ENCODE data around the gene XBP1. TPM values are rescaled to one million over a fixed set of nuclear protein-coding genes. Genes with fewer than 3 reads are reported as not detected.

The XBP1 gene
- total and polyA plus RNA-seq, 4 donors, result 49.3 to 143 (median 95.5) TPM

DNA sequence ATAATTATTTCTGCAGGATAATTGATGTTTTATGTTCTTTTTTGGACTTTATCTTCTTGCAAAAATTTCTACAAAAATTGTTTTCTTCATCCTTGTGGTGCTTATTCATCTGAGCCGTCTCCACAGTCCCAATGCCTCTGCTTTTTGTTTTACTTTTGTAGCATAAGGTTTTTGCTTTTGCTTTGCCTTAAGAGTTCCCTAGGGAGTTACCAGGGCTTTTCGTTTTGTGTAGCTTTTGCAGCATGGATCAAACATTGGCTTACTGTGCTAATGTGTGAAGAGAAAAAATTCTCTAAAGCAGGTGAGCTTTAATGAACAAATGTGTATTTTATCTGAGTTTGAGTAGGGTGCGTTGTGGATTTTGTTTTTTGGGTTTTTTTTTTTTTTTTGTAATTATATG, 11.8 kb downstream of the XBP1 start:
- Histone ChIP-seq H3K4me3 (ENCODE audit: low read length in 2 of 2) (no peak overlapping the region), H3K9me3 (ENCODE audit: control insufficient read depth, low read length) (no peaks in the 10 kb centered on the region), H3K4me1 (ENCODE audit: control insufficient read depth in 1 of 2, insufficient read depth in 2 of 2, low read length in 2 of 2) (no peaks in the 10 kb centered on the region), H3K27ac (ENCODE audit: low read depth in 1 of 2, low read length in 2 of 2) (no peak overlapping the region), H3K27me3 (ENCODE audit: control insufficient read depth in 1 of 2, insufficient read depth in 2 of 2, low read length in 1 of 2) (no peaks in the 10 kb centered on the region), H3K36me3 (ENCODE audit: control insufficient read depth in 1 of 2, insufficient read depth in 2 of 2, low read length in 1 of 2) (peaks cover 8 to 13% of the 10 kb centered on the region in 2 donors)
- no peak for DNase-seq
- 38 to 42% methylated on average over 3 of the region's 3 CpGs for WGBS, 2 donors
- intact Hi-C loops (cut with DNase I), result no loop called here
- ATAC-seq (ENCODE audit: low FRiP score), result no peak

DNA sequence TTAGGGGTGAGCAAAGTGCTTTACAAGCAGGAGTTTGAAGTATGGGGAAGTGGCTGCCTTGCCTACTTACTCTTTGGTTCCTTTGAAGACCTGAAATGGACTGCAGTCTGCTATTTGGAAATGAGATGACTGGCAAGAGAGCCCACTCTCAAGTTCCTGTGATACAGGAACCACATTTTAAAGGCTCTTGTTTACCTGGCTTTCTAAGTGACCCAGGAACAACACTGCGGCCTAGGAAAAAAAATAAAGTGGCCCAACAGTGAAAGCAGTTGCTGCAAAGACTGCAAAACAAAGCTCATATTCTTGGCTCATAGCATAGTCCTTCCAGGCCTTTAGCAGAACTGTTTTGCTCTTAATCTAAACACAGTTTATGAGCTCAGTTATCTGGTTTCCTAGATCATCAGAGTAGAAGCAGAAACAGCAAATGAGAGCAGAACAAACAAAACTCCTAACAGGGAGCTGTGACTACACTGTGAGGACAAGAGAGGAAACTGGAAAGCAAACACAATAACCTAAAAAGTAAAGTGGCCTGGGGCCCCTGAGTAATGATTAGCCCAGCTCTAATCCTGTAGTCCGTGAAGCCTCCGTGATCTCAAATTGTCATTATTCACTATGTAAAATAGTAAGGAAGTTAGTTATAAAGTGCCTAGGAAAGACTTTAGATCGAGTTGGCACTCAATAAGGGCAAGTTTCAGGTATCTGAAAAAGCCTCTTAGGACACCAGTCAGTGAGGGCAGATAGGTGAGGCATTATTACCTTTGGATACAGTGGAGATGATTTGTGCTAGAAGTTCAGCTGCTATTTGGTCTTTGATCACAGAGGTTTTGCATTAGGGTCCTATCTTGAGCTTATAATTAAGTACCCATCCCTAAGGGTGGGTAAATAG, 16.3 kb downstream of the XBP1 start:
- WGBS, 2 donors, result 70 to 80% methylated on average over 4 of the region's 4 CpGs
- H3K36me3 ChIP-seq (ENCODE audit: control insufficient read depth in 1 of 2, insufficient read depth in 2 of 2, low read length in 1 of 2), result peaks cover 8 to 16% of the 10 kb centered on the region in 2 donors
- intact Hi-C loops (cut with DNase I), result no loop called here
- H3K27me3 ChIP-seq (ENCODE audit: control insufficient read depth in 1 of 2, insufficient read depth in 2 of 2, low read length in 1 of 2), result no peaks in the 10 kb centered on the region
- no peak overlapping the region for H3K4me3 ChIP-seq (ENCODE audit: low read length in 2 of 2)
- H3K27ac ChIP-seq (ENCODE audit: low read depth in 1 of 2, low read length in 2 of 2), result no peak overlapping the region
- DNase-seq (no peak), ATAC-seq (ENCODE audit: low FRiP score) (no peak)
- H3K4me1 ChIP-seq (ENCODE audit: control insufficient read depth in 1 of 2, insufficient read depth in 2 of 2, low read length in 2 of 2), result no peaks in the 10 kb centered on the region
- no peaks in the 10 kb centered on the region for H3K9me3 ChIP-seq (ENCODE audit: control insufficient read depth, low read length)

DNA sequence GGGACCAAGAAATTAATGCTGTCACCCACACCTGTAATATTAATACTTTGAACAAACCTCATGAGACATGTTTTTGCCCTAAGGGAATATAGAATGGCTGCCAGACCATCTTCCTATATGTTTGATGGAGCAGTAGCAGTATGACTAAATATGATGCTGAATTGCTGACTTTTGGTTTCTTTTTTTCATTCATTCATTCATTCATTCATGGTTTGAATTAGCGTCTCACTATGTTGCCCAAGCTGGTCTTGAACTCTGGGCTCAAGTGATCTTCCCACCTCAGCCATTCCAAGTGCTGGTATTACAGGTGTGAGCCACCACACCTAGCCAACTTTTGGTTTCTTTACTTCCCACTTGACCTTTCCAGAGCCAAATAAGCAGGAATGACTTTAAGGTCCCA, 20.1 kb downstream of the XBP1 start:
- H3K4me3 ChIP-seq (ENCODE audit: low read length in 2 of 2), result no peak overlapping the region
- intact Hi-C loops (cut with DNase I), result no loop called here
- no peak for ATAC-seq (ENCODE audit: low FRiP score)
- H3K27ac ChIP-seq (ENCODE audit: low read depth in 1 of 2, low read length in 2 of 2), result no peak overlapping the region
- H3K27me3 ChIP-seq (ENCODE audit: control insufficient read depth in 1 of 2, insufficient read depth in 2 of 2, low read length in 1 of 2), result no peaks in the 10 kb centered on the region
- H3K36me3 ChIP-seq (ENCODE audit: control insufficient read depth in 1 of 2, insufficient read depth in 2 of 2, low read length in 1 of 2), result peaks cover 8 to 9% of the 10 kb centered on the region in 2 donors
- no peaks in the 10 kb centered on the region for H3K9me3 ChIP-seq (ENCODE audit: control insufficient read depth, low read length)
- no peaks in the 10 kb centered on the region for H3K4me1 ChIP-seq (ENCODE audit: control insufficient read depth in 1 of 2, insufficient read depth in 2 of 2, low read length in 2 of 2)
- DNase-seq, result no peak
- 86 to 93% methylated on average over 1 of the region's 1 CpG for WGBS, 2 donors

GRCh38 chr22:28779833-28780232, 20.5 kb downstream of the XBP1 start:
- Histone ChIP-seq H3K4me1 (ENCODE audit: control insufficient read depth in 1 of 2, insufficient read depth in 2 of 2, low read length in 2 of 2) (no peaks in the 10 kb centered on the region), H3K4me3 (ENCODE audit: low read length in 2 of 2) (no peak overlapping the region), H3K27me3 (ENCODE audit: control insufficient read depth in 1 of 2, insufficient read depth in 2 of 2, low read length in 1 of 2) (no peaks in the 10 kb centered on the region), H3K36me3 (ENCODE audit: control insufficient read depth in 1 of 2, insufficient read depth in 2 of 2, low read length in 1 of 2) (peaks cover 8 to 9% of the 10 kb centered on the region in 2 donors), H3K9me3 (ENCODE audit: control insufficient read depth, low read length) (no peaks in the 10 kb centered on the region), H3K27ac (ENCODE audit: low read depth in 1 of 2, low read length in 2 of 2) (no peak overlapping the region)
- no peak for DNase-seq
- WGBS, 2 donors, result 84 to 85% methylated on average over 5 of the region's 5 CpGs
- no peak for ATAC-seq (ENCODE audit: low FRiP score)
- intact Hi-C loops (cut with DNase I), result no loop called here

GRCh38 chr22:28774378-28774777, 26.0 kb downstream of the XBP1 start:
- Histone ChIP-seq H3K4me3 (ENCODE audit: low read length in 2 of 2) (no peak overlapping the region), H3K36me3 (ENCODE audit: control insufficient read depth in 1 of 2, insufficient read depth in 2 of 2, low read length in 1 of 2) (no peaks in the 10 kb centered on the region), H3K27ac (ENCODE audit: low read depth in 1 of 2, low read length in 2 of 2) (no peak overlapping the region), H3K27me3 (ENCODE audit: control insufficient read depth in 1 of 2, insufficient read depth in 2 of 2, low read length in 1 of 2) (no peaks in the 10 kb centered on the region), H3K4me1 (ENCODE audit: control insufficient read depth in 1 of 2, insufficient read depth in 2 of 2, low read length in 2 of 2) (peaks cover 0 to 1% of the 10 kb centered on the region in 2 donors), H3K9me3 (ENCODE audit: control insufficient read depth, low read length) (no peaks in the 10 kb centered on the region)
- ATAC-seq (ENCODE audit: low FRiP score), result no peak
- WGBS, 2 donors, result 90 to 95% methylated on average over 1 of the region's 1 CpG
- no peak for DNase-seq
- intact Hi-C loops (cut with DNase I), result no loop called here

GRCh38 chr22:28773461-28773867, 26.9 kb downstream of the XBP1 start:
- peaks cover 0 to 1% of the 10 kb centered on the region in 2 donors for H3K4me1 ChIP-seq (ENCODE audit: control insufficient read depth in 1 of 2, insufficient read depth in 2 of 2, low read length in 2 of 2)
- no peaks in the 10 kb centered on the region for H3K36me3 ChIP-seq (ENCODE audit: control insufficient read depth in 1 of 2, insufficient read depth in 2 of 2, low read length in 1 of 2)
- peak overlapping the region; percentile 91 to 97 for H3K27ac ChIP-seq (ENCODE audit: low read depth in 1 of 2, low read length in 2 of 2)
- intact Hi-C loops (cut with DNase I), result loop anchor here in 1 of 2 donors (2.0 kb wide), 1 partner anchor 27 kb away; the partner anchor contains the start of gene XBP1
- WGBS, 2 donors, result 0 to 1% methylated on average over 10 of the region's 10 CpGs
- no peak for ATAC-seq (ENCODE audit: low FRiP score)
- DNase-seq, result no peak
- H3K4me3 ChIP-seq (ENCODE audit: low read length in 2 of 2), result peak overlapping the region; percentile 84 to 99
- H3K9me3 ChIP-seq (ENCODE audit: control insufficient read depth, low read length), result no peaks in the 10 kb centered on the region
- no peaks in the 10 kb centered on the region for H3K27me3 ChIP-seq (ENCODE audit: control insufficient read depth in 1 of 2, insufficient read depth in 2 of 2, low read length in 1 of 2)

GRCh38 chr22:28772633-28773460, 27.5 kb downstream of the XBP1 start, which contains the start of gene CCDC117:
TSS of gene CCDC117 (plus strand) at chr22:28772695. CDS start at chr22:28772850, 155 bp downstream.
- peaks cover 0 to 1% of the 10 kb centered on the region in 2 donors for H3K4me1 ChIP-seq (ENCODE audit: control insufficient read depth in 1 of 2, insufficient read depth in 2 of 2, low read length in 2 of 2)
- no peaks in the 10 kb centered on the region for H3K9me3 ChIP-seq (ENCODE audit: control insufficient read depth, low read length)
- WGBS, 2 donors, result 0% methylated on average over 58 to 92 of the region's 92 CpGs
- ATAC-seq (ENCODE audit: low FRiP score) (peak; percentile 97), DNase-seq (peak; percentile 98)
- no peaks in the 10 kb centered on the region for H3K27me3 ChIP-seq (ENCODE audit: control insufficient read depth in 1 of 2, insufficient read depth in 2 of 2, low read length in 1 of 2)
- no peaks in the 10 kb centered on the region for H3K36me3 ChIP-seq (ENCODE audit: control insufficient read depth in 1 of 2, insufficient read depth in 2 of 2, low read length in 1 of 2)
- H3K27ac ChIP-seq (ENCODE audit: low read depth in 1 of 2, low read length in 2 of 2), result peak within 1 kb of the TSS; percentile 91 to 97
- intact Hi-C loops (cut with DNase I), result loop anchor here in 1 of 2 donors (2.0 kb wide), 1 partner anchor 28 kb away; the partner anchor contains the start of gene XBP1
- H3K4me3 ChIP-seq (ENCODE audit: low read length in 2 of 2), result peak within 1 kb of the TSS; percentile 84 to 99

DNA sequence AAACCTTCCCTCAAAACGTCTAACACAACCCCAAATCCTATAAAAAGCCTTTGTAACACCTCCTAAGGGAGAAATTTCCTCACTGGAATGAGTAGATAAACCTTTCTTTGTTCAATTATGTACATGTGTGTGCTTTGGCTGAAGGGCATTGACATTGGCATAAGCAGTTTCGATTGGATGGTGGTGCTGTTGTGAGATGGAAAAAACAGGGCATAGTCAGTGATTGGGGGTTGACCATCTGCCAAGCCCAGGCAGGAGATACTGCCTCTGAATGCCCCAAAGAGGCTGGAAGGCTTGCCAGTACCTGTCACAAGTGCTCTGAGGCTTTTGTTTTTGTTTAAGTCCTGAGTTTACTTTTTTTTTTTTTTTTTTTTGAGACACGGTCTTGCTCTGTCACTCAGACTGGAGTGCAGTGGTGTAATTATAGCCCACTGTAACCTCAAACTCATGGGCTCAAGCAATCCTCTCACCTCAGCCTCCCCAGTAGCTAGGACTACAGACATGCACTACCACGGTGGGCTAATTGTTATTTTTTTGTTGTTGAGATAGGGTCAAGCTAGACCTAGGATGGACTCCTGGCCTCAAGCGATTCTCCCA, 29.1 kb downstream of the XBP1 start:
- H3K4me1 ChIP-seq (ENCODE audit: control insufficient read depth in 1 of 2, insufficient read depth in 2 of 2, low read length in 2 of 2), result peaks cover 0 to 1% of the 10 kb centered on the region in 2 donors
- ATAC-seq (ENCODE audit: low FRiP score), result no peak
- intact Hi-C loops (cut with DNase I), result no loop called here
- no peak for DNase-seq
- H3K9me3 ChIP-seq (ENCODE audit: control insufficient read depth, low read length), result no peaks in the 10 kb centered on the region
- H3K4me3 ChIP-seq (ENCODE audit: low read length in 2 of 2), result no peak overlapping the region
- no peak overlapping the region for H3K27ac ChIP-seq (ENCODE audit: low read depth in 1 of 2, low read length in 2 of 2)
- H3K36me3 ChIP-seq (ENCODE audit: control insufficient read depth in 1 of 2, insufficient read depth in 2 of 2, low read length in 1 of 2), result no peaks in the 10 kb centered on the region
- 24 to 31% methylated on average over 5 of the region's 5 CpGs for WGBS, 2 donors
- no peaks in the 10 kb centered on the region for H3K27me3 ChIP-seq (ENCODE audit: control insufficient read depth in 1 of 2, insufficient read depth in 2 of 2, low read length in 1 of 2)

Data from aorta (tissue), 5 donors.